WTC11 (cell line): ENCODE data around the gene RCN2.

ENCODE experiments used
- CREM ChIP-seq: sonication (generic); formaldehyde crosslinking; IDR thresholded peaks from 2 replicates; pipeline ENCODE4 v1.8.1; 2022; ENCODE audit warnings: mild to moderate bottlenecking, missing genetic modification reagents, moderate library complexity
- CTCF ChIP-seq: fragments of 200-600 bp; IDR thresholded peaks from 2 replicates; pipeline ENCODE4 v1.8.0; 2022; ENCODE audit warnings: antibody characterized with exemption
- SMAD4 ChIP-seq: sonication (generic); formaldehyde crosslinking; IDR thresholded peaks from 2 replicates; pipeline ENCODE4 v1.8.0; 2022; ENCODE audit warnings: mild to moderate bottlenecking, missing genetic modification reagents
- TEAD4 ChIP-seq: sonication (generic); formaldehyde crosslinking; IDR thresholded peaks from 2 replicates; pipeline ENCODE4 v1.8.0; 2022; ENCODE audit warnings: mild to moderate bottlenecking, missing genetic modification reagents
- ZNF232 ChIP-seq: sonication (generic); formaldehyde crosslinking; IDR thresholded peaks from 2 replicates; pipeline ENCODE4 v1.8.0; 2022; ENCODE audit warnings: mild to moderate bottlenecking, missing genetic modification reagents
- TF ChIP-seq, protein P1 (sequence below): sonication (generic); formaldehyde crosslinking; IDR thresholded peaks from 2 replicates; pipeline ENCODE4 v1.8.1; 2022; ENCODE audit warnings: low read depth, missing genetic modification reagents, borderline replicate concordance

DNA sequence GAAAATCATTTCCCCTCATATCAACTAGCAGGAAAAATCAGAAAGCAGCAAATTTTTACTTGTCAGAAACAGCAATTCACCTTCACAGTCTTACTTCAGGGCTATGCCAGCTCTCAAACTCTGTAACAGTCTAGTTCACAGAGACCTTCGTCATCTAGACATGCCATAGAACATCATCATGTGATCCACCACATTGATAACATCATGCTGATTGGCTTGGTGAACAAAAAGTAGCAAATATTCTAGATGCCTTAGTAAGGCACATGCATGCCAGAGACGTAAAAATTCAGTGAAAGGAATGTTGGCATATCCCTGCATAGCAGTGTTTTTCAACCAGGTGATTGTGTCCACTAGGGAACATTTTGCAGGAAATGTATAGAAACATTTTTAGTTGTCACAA, 17.8 kb upstream of the RCN2 start:
- TF ChIP-seq CTCF: no peak
- TF ChIP-seq TEAD4 (CRISPR knock-in tag): no peak
- TF ChIP-seq SMAD4 (CRISPR knock-in tag): no peak
- no peak for TF ChIP-seq ZNF232 (CRISPR knock-in tag)
- TF ChIP-seq CREM: no peak
- TF ChIP-seq, protein P1, sequence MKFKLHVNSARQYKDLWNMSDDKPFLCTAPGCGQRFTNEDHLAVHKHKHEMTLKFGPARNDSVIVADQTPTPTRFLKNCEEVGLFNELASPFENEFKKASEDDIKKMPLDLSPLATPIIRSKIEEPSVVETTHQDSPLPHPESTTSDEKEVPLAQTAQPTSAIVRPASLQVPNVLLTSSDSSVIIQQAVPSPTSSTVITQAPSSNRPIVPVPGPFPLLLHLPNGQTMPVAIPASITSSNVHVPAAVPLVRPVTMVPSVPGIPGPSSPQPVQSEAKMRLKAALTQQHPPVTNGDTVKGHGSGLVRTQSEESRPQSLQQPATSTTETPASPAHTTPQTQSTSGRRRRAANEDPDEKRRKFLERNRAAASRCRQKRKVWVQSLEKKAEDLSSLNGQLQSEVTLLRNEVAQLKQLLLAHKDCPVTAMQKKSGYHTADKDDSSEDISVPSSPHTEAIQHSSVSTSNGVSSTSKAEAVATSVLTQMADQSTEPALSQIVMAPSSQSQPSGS (CRISPR knock-in tag): no peak
